ENCODE measurements around the gene LPP.
A peak's percentile ranks its signal among the peaks of the same experiment; 100 is the strongest.

The LPP gene

DNA sequence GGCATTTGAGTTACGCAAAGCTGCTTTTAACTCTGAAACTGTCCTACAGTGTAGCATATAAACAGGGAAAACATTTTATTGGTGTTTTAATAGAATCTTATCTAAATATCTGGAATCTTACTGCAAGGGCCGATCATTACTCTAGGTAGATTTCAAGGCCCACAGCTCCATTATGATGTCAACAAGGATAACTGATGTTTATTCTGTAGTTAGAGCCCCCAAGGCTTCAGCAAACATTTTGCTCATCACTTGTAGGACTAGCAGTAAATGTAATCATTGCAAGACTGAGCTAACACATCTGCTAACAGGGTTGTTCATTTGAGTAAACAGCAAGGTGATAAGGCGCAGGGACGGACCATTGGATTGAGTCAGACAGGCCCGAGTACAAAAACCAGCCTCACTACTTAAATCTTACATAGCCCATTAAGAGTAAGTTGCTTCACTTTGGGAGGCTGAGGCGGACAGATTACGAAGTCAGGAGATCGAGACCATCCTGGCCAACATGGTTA is 685.3 kb downstream of the LPP start:
- DNase-seq (ENCODE audit: low spot score), result no peak

- no peak for DNase-seq (ENCODE audit: low spot score)
Measured at GRCh38 chr3:188840290-188840689, 686.3 kb downstream of the LPP start.

GRCh38 chr3:188841906-188842305 is 687.9 kb downstream of the LPP start:
- no peak for DNase-seq (ENCODE audit: low spot score)

DNA sequence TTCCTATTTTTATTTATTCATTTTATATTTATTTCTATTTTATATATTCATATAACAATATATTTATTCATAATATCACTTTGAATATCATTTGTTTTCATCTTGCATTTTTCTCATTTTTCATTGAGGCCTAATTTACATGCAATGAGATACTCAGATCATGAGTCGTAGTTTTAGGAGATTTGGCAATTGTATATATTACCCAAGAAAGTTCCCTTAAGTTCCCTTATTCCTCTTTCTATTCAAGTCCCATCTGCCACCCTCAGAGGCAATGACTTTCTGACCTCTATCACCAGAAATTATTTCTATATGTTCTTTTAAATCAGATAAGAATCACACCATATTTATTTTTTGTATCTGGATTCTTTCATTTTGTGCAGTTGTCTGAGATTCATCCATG is 688.7 kb downstream of the LPP start:
- no peak for DNase-seq (ENCODE audit: low spot score)

GRCh38 chr3:188844096-188844495 is 690.1 kb downstream of the LPP start:
- no peak for DNase-seq (ENCODE audit: low spot score)

- no peak for DNase-seq (ENCODE audit: low spot score)
Measured at GRCh38 chr3:188845514-188845913, 691.6 kb downstream of the LPP start.

- DNase-seq (ENCODE audit: low spot score), result no peak
Measured at GRCh38 chr3:188848947-188849346, 695.0 kb downstream of the LPP start.

GRCh38 chr3:188853856-188854771 is 700.2 kb downstream of the LPP start:
- DNase-seq (ENCODE audit: low spot score), result peak; percentile 25

DNA sequence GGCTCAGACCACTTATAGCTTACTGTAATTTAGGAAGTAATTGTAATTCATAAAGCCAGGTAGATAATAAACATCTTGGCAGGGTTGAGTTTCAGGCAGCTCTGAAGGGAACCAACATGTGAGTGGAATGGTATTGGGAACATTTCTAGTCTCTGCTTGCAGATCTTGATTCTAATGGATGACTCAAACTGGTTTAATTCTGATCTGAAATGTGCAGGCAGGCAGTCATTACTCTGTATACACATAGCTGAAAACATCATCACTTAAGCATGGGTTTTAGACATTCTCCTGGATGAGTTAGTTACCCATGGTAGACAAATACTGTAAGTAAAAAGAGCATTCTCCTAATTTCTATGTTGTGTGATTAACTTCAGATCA is 700.8 kb downstream of the LPP start:
- peak; percentile 42 for DNase-seq (ENCODE audit: low spot score)

- DNase-seq (ENCODE audit: low spot score), result no peak
Measured at GRCh38 chr3:188855675-188856074, 701.7 kb downstream of the LPP start.

DNA sequence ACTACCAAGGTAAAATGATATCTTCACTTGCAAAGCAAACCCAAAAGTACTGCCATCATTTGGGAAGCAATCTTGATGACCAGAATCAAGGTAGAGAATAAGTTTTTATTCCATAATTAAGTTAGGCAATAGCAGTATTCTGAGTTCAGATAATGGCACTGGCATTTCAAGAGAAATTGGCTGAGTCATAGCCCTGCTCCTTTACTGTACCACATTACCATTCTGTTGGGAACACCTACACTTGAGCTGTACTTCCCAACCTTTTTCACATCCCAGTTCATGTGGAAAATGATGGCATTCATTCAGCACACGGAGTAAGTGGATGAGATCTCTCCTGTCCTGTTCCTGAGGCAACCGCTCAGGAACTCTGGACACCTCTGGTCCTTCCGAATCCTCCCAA is 706.2 kb downstream of the LPP start:
- DNase-seq (ENCODE audit: low spot score), result no peak

DNA sequence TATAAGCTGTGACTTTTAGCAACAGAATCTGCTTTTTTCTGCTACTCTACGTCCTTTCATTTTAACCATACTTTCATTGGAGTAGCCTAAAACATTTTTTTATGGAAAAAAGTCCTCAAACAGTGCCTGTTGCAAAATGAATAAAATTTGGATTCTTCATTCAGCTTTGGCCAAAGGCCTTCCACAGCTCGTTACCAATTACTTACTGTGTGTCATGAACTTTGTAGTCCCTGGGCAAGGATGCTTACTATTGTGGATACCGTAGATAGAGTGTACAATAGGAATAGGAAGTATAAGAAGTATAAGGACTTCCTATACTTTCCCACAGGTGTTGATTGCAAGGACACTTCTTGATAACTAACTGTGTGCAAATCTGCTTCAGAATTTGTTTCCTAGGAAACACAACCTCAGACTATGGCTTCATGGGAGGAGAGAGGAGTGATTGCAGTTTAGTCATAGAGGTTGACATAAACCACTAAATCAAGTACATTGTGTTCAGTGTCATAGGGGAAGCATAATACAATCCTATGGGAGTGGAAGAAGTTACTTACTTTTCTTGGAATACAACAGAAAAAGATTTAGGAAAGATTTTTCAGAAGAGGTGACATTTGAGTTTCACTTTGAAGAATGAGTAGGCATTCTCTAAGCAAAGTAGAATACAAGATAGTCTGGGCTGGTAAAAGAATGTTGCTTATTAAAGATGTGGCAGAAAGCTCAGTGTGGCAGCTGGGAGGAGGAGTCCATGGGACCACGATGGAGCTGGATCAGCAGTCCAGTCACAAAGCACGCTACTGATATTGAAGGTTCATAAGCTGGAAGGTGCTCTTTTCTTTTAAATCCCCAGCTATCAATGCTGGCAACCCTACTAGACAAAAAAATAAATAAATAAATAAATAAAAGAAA is 708.1 kb downstream of the LPP start:
- DNase-seq (ENCODE audit: low spot score), result no peak

- peak; percentile 31 for DNase-seq (ENCODE audit: low spot score)
Measured at GRCh38 chr3:188863999-188864406, 710.0 kb downstream of the LPP start.

DNA sequence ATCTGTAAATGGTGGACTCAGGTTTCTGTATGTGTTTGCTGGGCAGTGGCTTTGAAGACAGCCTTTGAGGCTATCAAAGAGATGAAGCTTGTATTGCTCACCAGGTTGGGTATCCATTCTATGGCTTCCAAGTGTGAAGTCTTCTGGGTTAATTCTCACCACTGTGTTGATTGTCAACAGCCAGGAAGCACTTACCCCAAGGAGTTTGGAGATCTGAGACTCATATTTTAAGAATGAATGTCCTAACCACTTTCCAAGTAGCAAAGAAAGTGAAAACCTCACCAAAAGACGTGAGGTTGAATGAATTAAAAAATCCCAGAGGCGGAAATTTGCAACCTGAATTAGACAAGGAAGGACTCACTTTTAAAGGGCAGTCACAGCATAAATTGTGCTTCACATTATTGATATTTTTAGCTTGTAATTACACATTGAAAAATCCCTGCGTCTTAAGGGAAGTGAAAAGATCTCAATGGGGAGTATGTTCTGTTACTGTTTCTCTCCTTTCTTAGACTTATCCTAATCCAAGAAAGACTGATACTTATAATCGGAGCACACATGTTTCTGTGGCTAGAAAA is 713.8 kb downstream of the LPP start:
- no peak for DNase-seq (ENCODE audit: low spot score)

- DNase-seq (ENCODE audit: low spot score), result no peak
Measured at GRCh38 chr3:188868803-188869202, 714.8 kb downstream of the LPP start.

- no peak for DNase-seq (ENCODE audit: low spot score)
Measured at GRCh38 chr3:188869628-188870027, 715.7 kb downstream of the LPP start.

DNA sequence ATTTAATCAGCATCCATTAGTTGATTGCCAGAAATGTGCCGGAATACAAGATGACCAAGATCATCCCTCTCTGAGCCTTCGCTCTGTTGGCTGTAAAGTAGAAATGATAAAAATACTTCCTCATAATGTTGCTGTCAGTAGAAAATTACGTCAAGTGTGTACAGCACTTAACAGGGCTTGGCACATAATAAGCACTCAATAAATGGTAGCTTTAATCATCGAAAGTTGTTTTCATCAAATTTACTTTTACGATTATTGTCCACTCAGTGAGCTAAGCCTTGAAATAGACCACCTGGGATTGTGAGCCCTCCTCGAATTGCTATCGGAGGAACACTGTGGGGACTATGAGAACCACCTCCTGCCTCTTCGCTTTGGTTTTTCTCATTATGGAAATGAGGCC is 716.5 kb downstream of the LPP start:
- DNase-seq (ENCODE audit: low spot score), result no peak

- no peak for DNase-seq (ENCODE audit: low spot score)
Measured at GRCh38 chr3:188874576-188874975, 720.6 kb downstream of the LPP start.

DNA sequence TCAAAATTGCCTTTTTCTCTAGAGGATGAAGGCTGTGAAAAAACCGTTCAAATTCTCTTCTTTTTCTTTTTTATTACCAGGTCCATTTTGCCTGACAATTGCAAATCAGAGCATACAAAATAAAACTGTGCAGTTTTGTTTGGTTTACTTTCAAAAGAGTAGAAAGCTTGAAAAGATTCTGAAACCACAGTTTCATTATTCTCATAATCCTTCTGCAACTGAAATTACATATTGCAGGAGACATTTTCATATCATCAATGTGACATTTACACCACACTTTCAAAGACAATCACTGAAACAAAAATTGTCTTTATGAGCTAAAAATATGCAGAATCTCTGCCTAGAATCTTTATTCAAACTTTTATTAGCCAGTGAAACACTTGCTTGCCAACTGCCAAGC is 721.5 kb downstream of the LPP start:
- no peak for DNase-seq (ENCODE audit: low spot score)

DNA sequence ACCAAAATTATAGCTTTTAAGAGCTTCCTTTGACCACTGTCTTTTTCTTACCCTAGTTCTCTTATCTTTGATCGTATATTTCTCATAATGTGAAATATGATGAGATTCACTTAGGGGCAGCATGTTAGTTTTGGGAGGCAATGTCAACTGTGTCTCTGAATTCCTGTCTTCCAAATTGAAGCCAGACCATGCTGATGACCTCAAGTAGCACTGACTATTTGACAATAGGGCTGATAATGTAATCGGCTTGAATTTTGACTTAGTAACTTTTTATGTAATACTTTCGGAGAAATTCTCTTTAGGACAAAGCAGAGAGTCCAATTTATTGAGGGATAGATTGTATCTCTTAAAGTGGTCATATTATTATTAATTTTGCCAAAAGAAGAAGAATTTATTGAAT is 722.4 kb downstream of the LPP start:
- DNase-seq (ENCODE audit: low spot score), result no peak

GRCh38 chr3:188877381-188877780 is 723.4 kb downstream of the LPP start:
- DNase-seq (ENCODE audit: low spot score), result no peak

- DNase-seq (ENCODE audit: low spot score), result no peak
Measured at GRCh38 chr3:188878076-188878475, 724.1 kb downstream of the LPP start.

All from AG08396 (cell line).